SW480 (cell line): ENCODE measurements around the gene FGD3.

Source experiments
- DNase-seq: peaks from one replicate; pipeline ENCODE4 v3.0.0-alpha.2; 2016; ENCODE audit warnings: low spot score

FGD3 gene

GRCh38 chr9:93072383-93072795 lies 125.1 kb downstream of the FGD3 start:
- DNase-seq = no peak

GRCh38 chr9:93076101-93076791 lies 128.9 kb downstream of the FGD3 start:
- no peak for DNase-seq

GRCh38 chr9:93076792-93077128 lies 129.4 kb downstream of the FGD3 start:
- DNase-seq = no peak

GRCh38 chr9:93077367-93077766 lies 130.0 kb downstream of the FGD3 start:
- DNase-seq = no peak

- no peak for DNase-seq
Measured at GRCh38 chr9:93077811-93078210, 130.5 kb downstream of the FGD3 start.

- DNase-seq = no peak
Measured at GRCh38 chr9:93079371-93079770, 132.0 kb downstream of the FGD3 start.

GRCh38 chr9:93080406-93080805 lies 133.1 kb downstream of the FGD3 start:
- no peak for DNase-seq

GRCh38 chr9:93081081-93081529 lies 133.8 kb downstream of the FGD3 start:
- no peak for DNase-seq

- peak; percentile 29 for DNase-seq
Measured at GRCh38 chr9:93081931-93082330, 134.6 kb downstream of the FGD3 start.

GRCh38 chr9:93082841-93083411 lies 135.6 kb downstream of the FGD3 start:
- no peak for DNase-seq

GRCh38 chr9:93083592-93084470 lies 136.5 kb downstream of the FGD3 start:
- no peak for DNase-seq

- DNase-seq = no peak
Measured at GRCh38 chr9:93084471-93084881, 137.2 kb downstream of the FGD3 start.

- no peak for DNase-seq
Measured at GRCh38 chr9:93085676-93086075, 138.4 kb downstream of the FGD3 start.
